Esophagus muscularis mucosa (tissue), 4 donors: ENCODE measurements around the gene UBLCP1. TPM values are rescaled to one million over a fixed set of nuclear protein-coding genes. Genes with fewer than 3 reads are reported as not detected.
"Not testable (repeated sequence)": the region's sequence is repeated elsewhere in the genome, so short reads cannot be mapped to it uniquely, and the experiment has no call there.

Experiments
- DNase-seq: peaks from one replicate; pipeline ENCODE4 v3.0.0-alpha.2; 2017; ENCODE audit errors: extremely low spot score
- H3K27ac ChIP-seq, 4 donors: fragments of 200-600 bp; sonication (generic); replicated peaks in 1 of 4; 1 replicate in 3 of 4; 2 replicates in 1 of 4; pipeline ENCODE4 v1.5.1; 2016 to 2019; ENCODE audit warnings: mild to moderate bottlenecking in 1 of 4
- H3K27me3 ChIP-seq, 4 donors: fragments of 200-600 bp; sonication (generic); one replicate each; pipeline versions ENCODE4 v1.5.1 to v1.6.0; 2016 to 2019
- H3K36me3 ChIP-seq, 4 donors: fragments of 200-600 bp; sonication (generic); one replicate each; pipeline ENCODE4 v1.5.1; 2016 to 2019
- H3K4me1 ChIP-seq, 4 donors: fragments of 200-600 bp; sonication (generic); one replicate each; pipeline ENCODE4 v1.5.1; 2016 to 2019
- H3K4me3 ChIP-seq, 4 donors: fragments of 200-600 bp; sonication (generic); 1 replicate in 2 of 4; 2 replicates in 2 of 4; pipeline ENCODE4 v1.5.1; 2016 to 2019; ENCODE audit warnings: mild to moderate bottlenecking in 4 of 4, moderate library complexity in 1 of 4
- H3K9me3 ChIP-seq, 4 donors: fragments of 200-600 bp; sonication (generic); 1 replicate in 3 of 4; 2 replicates in 1 of 4; pipeline ENCODE4 v1.5.1; 2016 to 2019
- CTCF ChIP-seq, 3 experiments: fragments of 200-600 bp in 2 of 3; fragments of 450-650 bp in 1 of 3; sonication (generic) in 2 of 3; IDR thresholded peaks; one replicate each; pipeline ENCODE4 v1.5.1; 2017 to 2019; ENCODE audit warnings: antibody characterized with exemption in 3 of 3, mild to moderate bottlenecking in 2 of 3, moderate library complexity in 1 of 3
- EP300 ChIP-seq: sonication (generic); formaldehyde crosslinking; IDR thresholded peaks from one replicate; pipeline ENCODE4 v1.6.1; 2017; ENCODE audit warnings: antibody characterized with exemption
- POLR2A ChIP-seq: fragments of 450-650 bp; IDR thresholded peaks from one replicate; pipeline ENCODE4 v1.6.1; 2017; ENCODE audit warnings: antibody characterized with exemption, moderate library complexity, mild to moderate bottlenecking, low read depth
- POLR2AphosphoS5 ChIP-seq, 2 donors: sonication (generic); formaldehyde crosslinking; IDR thresholded peaks; one replicate each; pipeline ENCODE4 v1.6.1; 2017; ENCODE audit warnings: antibody characterized with exemption in 2 of 2
- WGBS: methylation state at CpG from one replicate; pipeline ENCODE4 v1.1.5; 2018; 5-methylcytosine and 5-hydroxymethylcytosine counted together
- intact Hi-C: fragments of 100-400 bp; cut with DNase I; formaldehyde crosslinking; loops from one replicate; pipeline ENCODE4 v1.15.1; 2023
- total RNA-seq, 4 donors: library from RNA; depleted of rRNA; stranded (reverse); fragments of >200 nt; gene quantifications; one replicate each; pipeline versions ENCODE4 v1.1.0 to v1.2.1, GENCODE V29; 2016

Gene UBLCP1
- total RNA-seq, 4 donors from 2014 or later, result 17.5 to 22.8 (median 21.1) TPM

GRCh38 chr5:159258361-159258760 is 4.7 kb upstream of the UBLCP1 start:
- intact Hi-C loops, result no loop called here
- Histone ChIP-seq H3K4me1 (peaks cover 0 to 8% (median 8%) of the 10 kb centered on the region in 4 donors), H3K27ac (no peak overlapping the region), H3K4me3 (no peak overlapping the region), H3K27me3 (peaks cover 0 to 28% (median 0%) of the 10 kb centered on the region in 4 donors), H3K9me3 (no peaks in the 10 kb centered on the region), H3K36me3 (no peaks in the 10 kb centered on the region)
- TF ChIP-seq POLR2AphosphoS5 (IDR thresholded peaks at IDR 0.05) (no peak), EP300 (no peak), CTCF (IDR thresholded peaks at IDR 0.05) (no peak), POLR2A (no peak)
- 91% methylated on average over 2 of the region's 2 CpGs for WGBS
- no peak for DNase-seq

DNA sequence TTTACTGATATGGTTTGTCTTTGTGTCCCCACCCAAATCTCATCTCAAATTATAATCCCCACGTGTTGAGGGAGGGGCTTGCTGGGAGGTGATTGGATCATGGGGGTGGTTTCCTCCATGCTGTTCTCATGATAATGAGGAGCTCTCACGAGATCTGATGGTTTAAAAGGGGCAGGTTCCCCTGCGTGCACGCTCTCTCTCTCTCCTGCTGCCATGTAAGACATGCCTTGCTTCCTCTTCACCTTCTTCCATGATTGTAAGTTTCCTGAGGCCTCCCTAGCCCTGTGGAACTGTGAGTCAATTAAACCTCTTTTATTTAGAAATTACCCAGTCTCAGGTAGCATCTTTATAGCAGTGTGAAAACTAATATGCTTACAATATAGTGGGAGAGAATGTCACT is 2.9 kb upstream of the UBLCP1 start:
- H3K9me3 ChIP-seq, intact Hi-C loops, DNase-seq, H3K4me3 ChIP-seq, H3K36me3 ChIP-seq, H3K27ac ChIP-seq: not testable (repeated sequence)
- peaks cover 0 to 19% (median 0%) of the 10 kb centered on the region in 4 donors for H3K27me3 ChIP-seq
- H3K4me1 ChIP-seq, result peaks cover 10 to 27% (median 22%) of the 10 kb centered on the region in 4 donors
- WGBS, result 73% methylated on average over 4 of the region's 4 CpGs

DNA sequence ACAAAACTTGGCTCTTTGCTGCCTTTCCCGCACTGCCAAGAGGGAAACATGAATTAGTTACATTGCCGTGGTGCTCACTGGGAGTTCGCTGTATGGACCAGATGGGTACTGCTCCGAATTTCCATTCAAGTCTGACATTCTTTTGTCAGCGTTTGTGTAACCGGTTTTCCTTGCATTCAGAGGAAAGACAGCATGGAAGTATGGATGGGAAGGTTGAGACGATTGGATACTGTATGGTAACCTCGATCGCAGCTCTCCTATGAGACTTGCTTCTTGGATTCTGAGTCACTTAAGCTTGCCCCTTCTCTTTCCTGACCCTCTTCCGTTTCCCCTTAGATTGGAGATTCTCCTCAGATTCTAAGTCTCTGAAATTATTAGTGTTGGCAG is 625 bp upstream of the UBLCP1 start:
- H3K4me3 ChIP-seq, result peak overlapping the region; percentile 79 to 98 (median 94)

GRCh38 chr5:159263569-159263905 is 447 bp downstream of the UBLCP1 start:
- Histone ChIP-seq H3K36me3 (no peaks in the 10 kb centered on the region), H3K27me3 (no peaks in the 10 kb centered on the region), H3K9me3 (no peaks in the 10 kb centered on the region), H3K4me1 (peaks cover 10 to 34% (median 23%) of the 10 kb centered on the region in 4 donors), H3K27ac (peak overlapping the region; percentile 86 to 93 (median 88)), H3K4me3 (peak overlapping the region; percentile 79 to 98 (median 94))
- intact Hi-C loops, result loop anchor here (2.0 kb wide), 2 partner anchors 53 to 109 kb away; no protein-coding TSS in a partner anchor
- 8% methylated on average over 10 of the region's 10 CpGs for WGBS
- DNase-seq, result no peak
- TF ChIP-seq EP300 (no peak), CTCF (IDR thresholded peaks at IDR 0.05) (no peak), POLR2AphosphoS5 (IDR thresholded peaks at IDR 0.05) (no peak), POLR2A (no peak)

More for the DNA sequence above, 625 bp upstream of the UBLCP1 start:
- no peak for DNase-seq
- H3K36me3 ChIP-seq, result no peaks in the 10 kb centered on the region
- peak overlapping the region; percentile 86 to 93 (median 88) for H3K27ac ChIP-seq
- H3K27me3 ChIP-seq, result peaks cover 0 to 2% (median 0%) of the 10 kb centered on the region in 4 donors
- WGBS, result 38% methylated on average over 10 of the region's 10 CpGs
- H3K9me3 ChIP-seq, result no peaks in the 10 kb centered on the region
- H3K4me1 ChIP-seq, result peaks cover 10 to 34% (median 23%) of the 10 kb centered on the region in 4 donors
- intact Hi-C loops, result loop anchor here (2.0 kb wide), 2 partner anchors 52 to 108 kb away; no protein-coding TSS in a partner anchor
- no peak for TF ChIP-seq EP300
- no peak for TF ChIP-seq CTCF (IDR thresholded peaks at IDR 0.05)
- TF ChIP-seq POLR2AphosphoS5 (IDR thresholded peaks at IDR 0.05), result no peak
- no peak for TF ChIP-seq POLR2A

- H3K36me3 ChIP-seq, result peaks cover under 1 to 29% (median 16%) of the 10 kb centered on the region in 4 donors
- DNase-seq, H3K9me3 ChIP-seq, intact Hi-C loops, H3K4me3 ChIP-seq, H3K27me3 ChIP-seq, H3K27ac ChIP-seq: not testable (repeated sequence)
- H3K4me1 ChIP-seq, result peaks cover 10 to 34% (median 23%) of the 10 kb centered on the region in 4 donors
- 88% methylated on average over 2 of the region's 2 CpGs for WGBS
Observed at GRCh38 chr5:159266764-159267163, 3.7 kb downstream of the UBLCP1 start.

- Histone ChIP-seq H3K4me1 (peaks cover 0 to 12% (median 3%) of the 10 kb centered on the region in 4 donors), H3K36me3 (peaks cover 9 to 57% (median 32%) of the 10 kb centered on the region in 4 donors), H3K9me3 (no peaks in the 10 kb centered on the region), H3K27me3 (no peaks in the 10 kb centered on the region), H3K4me3 (no peak overlapping the region), H3K27ac (no peak overlapping the region)
- TF ChIP-seq CTCF (IDR thresholded peaks at IDR 0.05) (no peak), POLR2AphosphoS5 (IDR thresholded peaks at IDR 0.05) (no peak), POLR2A (no peak), EP300 (no peak)
- DNase-seq, result no peak
- WGBS, result 84% methylated on average over 2 of the region's 2 CpGs
- intact Hi-C loops, result no loop called here
Observed at GRCh38 chr5:159269723-159270122, 6.6 kb downstream of the UBLCP1 start.
